RKO (cell line): ENCODE data around the gene PDIA2.
"Not testable (repeated sequence)": the region's sequence is repeated elsewhere in the genome, so short reads cannot be mapped to it uniquely, and the experiment has no call there.

Experiments used
- DNase-seq: peaks from one replicate; pipeline ENCODE4 v3.0.0-alpha.2; 2016; ENCODE audit warnings: low spot score

Gene PDIA2, protein sequence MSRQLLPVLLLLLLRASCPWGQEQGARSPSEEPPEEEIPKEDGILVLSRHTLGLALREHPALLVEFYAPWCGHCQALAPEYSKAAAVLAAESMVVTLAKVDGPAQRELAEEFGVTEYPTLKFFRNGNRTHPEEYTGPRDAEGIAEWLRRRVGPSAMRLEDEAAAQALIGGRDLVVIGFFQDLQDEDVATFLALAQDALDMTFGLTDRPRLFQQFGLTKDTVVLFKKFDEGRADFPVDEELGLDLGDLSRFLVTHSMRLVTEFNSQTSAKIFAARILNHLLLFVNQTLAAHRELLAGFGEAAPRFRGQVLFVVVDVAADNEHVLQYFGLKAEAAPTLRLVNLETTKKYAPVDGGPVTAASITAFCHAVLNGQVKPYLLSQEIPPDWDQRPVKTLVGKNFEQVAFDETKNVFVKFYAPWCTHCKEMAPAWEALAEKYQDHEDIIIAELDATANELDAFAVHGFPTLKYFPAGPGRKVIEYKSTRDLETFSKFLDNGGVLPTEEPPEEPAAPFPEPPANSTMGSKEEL

DNA sequence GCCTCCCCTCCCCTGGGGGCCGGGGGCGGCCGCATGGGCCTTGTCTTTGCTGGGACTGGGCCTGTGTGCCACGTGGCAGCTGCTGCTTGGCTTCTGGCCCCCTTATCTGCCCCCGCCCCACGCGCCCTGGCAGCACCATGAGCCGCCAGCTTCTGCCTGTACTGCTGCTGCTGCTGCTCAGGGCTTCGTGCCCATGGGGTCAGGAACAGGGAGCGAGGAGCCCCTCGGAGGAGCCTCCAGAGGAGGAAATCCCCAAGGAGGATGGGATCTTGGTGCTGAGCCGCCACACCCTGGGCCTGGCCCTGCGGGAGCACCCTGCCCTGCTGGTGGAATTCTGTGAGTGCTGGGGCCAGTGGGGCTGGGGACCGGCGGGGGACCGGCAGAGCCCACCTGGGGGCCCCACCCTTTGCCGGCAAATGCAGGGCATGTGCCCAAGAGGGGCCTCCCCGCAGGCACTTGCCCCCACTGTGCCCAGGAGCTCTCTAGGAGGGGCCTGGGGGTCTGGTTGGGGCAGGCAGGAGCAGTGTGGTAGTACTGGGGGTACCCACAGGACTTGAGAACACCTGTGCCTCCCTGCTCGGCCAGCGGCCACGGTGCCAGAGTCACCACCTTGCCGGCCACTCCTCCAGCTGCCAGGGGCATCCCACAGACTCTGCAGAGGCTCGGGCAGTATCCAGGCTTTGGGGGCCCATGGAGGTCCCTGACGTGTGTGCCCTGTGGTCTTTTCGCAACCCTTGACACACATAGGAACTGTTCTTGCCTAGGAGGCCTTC is at the start of gene PDIA2:
PDIA2 (plus strand) TSS at position 132 of the 773 bp plus-strand sequence; CDS start at position 138, 6 bp downstream.
- no peak for DNase-seq

DNA sequence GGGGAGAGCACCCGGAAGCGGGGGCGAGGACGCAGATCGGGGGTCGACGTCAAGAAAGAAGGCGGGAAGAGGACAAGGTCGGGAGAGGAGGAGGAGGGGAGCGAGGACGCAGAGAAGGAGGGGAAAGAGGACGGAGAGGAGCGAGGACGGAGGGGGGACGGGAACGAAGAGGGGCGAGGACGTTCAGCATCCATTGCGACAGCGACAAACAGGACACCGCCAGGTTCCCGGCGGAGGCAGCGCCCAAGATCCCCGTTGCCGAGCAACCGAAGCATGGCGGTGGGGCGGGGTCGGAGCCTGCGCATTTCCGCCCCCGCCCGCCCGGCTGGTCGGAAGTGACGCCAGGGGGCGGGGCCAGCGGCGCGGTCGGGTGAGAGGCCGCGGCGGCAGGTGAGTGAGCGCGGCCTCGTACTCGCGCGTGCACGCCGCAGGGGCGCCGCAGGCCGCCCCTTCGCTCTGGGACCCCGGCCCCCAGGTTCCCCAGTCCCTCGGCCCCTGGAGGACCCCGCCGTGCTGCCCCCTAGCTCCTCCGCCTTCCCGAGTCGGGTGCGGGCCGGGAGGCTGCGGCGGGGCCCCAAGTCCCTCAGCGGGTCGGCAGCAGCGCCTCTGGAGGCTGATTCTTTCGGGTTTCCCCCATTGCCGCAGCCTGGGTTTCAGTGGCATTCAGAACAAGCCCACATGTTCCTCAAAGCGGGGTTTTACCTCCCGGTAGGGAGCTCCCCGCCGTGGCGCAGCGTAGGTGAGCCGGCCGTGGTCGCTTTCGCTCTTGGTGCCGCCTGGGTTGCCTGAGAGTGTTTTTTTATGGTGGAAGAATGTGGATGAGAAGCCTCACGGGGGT is 48.3 kb upstream of the PDIA2 start, which contains the start of gene FAM234A:
FAM234A (plus strand) TSS at position 354 of the 838 bp plus-strand sequence. CDS start 19,593 bp downstream, outside the sequence.
- peak; percentile 93 for DNase-seq

DNA sequence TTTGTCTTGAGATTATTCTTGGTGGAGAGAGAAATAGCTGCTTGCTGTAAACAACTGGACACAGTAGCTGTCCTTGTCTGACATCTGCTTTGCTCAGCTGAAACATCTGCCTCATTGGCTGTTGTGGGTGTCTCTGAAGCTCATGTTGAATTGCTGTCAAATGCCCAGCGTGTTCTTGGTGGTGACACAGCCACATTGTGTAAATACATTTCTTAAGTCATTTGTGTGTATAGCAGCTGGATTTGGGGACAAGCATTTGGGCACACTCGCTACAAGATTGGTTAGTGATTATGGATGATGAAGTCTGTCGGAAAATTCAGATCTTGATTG is 43.1 kb upstream of the PDIA2 start:
- DNase-seq = no peak

DNA sequence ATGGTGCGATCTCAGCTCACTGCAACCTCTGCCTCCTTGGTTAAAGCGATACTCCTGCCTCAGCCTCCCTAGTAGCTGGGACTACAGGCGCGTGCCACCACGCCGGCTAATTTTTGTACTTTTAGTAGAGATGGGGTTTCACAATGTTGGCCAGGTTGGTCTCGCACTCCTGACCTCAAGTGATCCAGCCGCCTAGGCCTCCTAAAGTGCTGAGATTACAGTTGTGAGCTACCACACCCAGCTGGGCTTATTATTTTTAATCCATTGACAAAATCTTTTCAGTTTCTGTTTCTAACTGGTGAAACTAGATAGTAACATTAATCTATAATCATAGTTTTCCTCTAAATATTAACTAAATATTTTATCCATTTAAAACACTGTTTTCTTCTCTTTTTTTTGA is 42.4 kb upstream of the PDIA2 start:
- DNase-seq = no peak

DNA sequence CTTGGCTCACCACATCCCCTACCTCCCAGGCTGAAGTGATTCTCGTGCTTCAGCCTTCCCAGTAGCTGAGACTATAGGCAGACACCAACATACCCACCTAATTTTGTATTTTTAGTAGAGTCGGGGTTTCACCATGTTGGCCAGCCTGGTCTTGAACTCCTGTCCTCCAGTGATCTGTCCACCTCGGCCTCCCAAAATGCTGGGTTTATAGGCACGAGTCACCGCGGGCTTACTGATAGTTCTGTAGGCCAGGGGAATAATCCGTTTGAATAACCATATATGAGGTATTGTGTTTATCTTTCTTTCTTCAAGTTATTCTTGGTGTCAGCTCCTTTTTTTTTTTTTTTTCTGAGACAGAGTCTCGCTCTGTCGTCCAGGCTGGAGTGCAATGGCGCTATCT is 40.7 kb upstream of the PDIA2 start:
- no peak for DNase-seq

DNA sequence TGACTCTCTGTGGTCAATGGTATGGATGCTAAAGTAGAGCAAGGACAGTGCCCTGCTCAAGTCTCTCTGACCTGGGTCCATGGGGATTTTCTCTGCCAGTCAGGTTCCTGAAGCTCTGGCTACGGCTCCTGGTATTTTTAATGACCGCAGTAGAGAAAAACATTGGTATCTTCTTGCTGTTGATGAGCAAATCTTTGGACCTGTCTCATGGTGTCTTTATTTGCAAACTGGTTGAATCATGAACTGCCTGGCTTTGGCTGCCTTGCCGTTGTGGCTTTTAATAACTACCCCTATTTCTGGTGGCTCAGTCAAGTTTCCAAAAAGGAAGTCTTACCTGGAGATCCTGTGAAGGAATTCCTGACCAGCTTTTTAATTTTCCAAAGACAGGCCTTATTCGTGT is 39.6 kb upstream of the PDIA2 start:
- no peak for DNase-seq

DNA sequence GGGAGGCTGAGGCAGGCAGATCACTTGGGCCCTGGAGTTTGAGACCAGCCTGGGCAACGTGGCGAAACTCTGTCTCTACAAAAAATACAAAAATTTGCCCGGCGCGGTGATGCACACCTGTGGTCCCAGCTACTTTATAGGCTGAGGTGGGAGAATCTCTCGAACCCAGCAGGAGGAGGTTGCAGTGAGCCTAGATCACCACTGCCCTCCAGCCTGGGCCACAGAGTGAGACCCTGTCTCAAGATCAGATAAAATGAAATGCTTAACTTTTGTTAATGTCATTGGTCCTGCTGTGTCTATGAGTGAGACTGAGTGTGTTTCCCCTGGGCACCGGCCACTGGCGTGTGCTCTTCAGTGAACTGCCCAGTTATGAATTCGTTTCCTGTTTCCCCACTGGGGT is 37.9 kb upstream of the PDIA2 start:
- no peak for DNase-seq

DNA sequence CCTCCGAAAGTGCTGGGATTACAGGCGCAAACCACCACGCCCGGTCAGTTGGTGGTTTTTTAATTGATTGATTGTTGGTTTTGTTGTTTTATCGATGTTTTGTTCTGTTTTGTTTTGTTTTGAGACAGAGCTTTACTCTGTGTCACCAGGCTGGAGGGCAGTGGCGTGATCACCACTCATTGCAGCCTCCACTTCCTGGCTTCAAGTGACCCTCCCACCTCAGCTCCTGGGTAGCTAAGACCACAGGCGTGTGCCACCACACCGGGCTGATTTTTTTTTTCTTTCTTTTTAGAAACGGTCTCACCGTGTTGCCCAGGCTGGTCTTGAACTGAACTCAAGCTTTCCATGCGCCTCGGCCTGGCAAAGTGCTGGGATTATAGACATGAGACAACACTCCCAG is 35.9 kb upstream of the PDIA2 start:
- no peak for DNase-seq

DNA sequence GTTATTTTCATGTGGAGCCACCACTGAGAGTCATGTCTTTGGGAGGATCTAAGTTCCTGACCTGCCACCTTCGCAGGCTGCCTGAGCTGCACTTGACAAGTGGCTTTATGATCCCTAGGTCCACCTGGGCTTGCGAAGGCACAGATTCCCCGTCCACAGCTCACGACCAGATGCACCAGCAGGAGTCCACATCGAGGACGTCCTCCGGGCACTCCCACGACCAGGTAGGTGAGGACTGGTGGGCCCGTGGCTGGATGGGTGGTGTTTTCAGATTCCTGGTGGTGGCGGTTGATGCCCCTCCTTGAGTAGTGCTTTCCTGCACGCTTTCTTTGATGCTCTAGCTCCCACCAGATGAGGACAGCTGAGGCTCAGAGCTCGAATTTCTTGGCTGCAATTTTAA is 33.5 kb upstream of the PDIA2 start:
- no peak for DNase-seq

DNA sequence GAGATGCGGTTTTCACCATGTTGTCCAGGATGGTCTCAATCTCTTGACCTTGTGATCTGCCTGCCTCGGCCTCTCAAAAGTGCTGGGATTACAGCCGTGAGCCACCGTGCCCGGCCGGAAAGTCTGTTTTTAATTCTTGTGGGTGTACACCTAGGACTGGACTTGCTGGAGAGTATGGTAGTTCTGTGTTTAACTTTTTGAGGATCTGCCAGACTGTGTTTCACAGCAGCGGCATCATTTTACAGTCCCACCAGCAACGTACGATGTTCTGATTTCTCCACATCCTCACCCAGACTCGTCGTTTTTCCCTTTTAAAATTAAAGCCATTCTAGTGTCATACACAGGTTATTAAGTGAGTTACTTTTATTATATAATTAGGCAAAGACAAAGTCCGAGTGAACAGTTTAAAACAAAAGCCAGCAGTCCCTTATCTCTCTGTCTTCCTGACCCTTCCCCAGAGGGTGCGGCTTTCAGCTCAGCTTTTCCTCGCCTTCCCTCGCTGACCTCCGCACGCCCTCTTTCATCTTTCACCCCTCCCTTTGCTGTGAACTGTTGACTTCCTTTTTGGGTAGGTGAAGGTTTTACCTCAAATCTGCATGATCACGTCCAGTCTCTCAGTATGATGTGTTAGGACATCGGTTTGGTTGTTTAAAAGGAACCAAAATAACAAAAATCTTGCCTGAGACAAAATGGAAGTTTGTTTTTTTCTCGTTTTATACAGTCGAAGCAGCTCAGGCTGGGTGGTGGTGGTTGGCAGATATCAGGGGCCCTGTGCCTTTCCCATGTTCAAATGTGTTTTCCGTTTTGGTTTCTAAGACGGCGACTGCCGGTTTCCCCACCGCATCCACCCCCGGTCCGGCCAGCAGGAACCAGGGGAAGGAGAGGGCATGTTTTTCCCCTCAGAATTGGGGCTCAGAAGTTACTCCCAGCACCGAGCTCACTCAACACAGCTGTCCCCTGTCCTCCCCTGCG is 30.3 kb upstream of the PDIA2 start:
- no peak for DNase-seq

DNA sequence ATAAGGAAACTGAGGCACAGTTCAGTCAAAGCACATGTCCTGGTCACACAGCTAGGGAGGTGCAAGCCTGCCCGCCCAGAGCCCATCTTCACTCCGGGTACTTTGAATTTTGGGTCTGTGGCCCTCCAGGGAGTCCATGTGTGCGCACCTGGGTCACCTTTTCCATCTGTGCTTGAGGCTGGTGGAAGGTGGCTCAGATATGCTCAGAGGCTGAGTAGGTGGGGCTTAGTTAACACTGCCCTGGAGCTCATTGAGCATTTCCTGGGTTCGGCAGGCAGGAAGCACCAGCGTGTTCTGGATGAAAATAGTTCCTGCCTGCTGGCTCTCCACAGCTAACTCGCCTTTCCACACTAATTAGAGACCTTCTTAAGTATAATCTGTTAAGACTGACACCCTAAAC is 29.1 kb upstream of the PDIA2 start:
- no peak for DNase-seq

DNA sequence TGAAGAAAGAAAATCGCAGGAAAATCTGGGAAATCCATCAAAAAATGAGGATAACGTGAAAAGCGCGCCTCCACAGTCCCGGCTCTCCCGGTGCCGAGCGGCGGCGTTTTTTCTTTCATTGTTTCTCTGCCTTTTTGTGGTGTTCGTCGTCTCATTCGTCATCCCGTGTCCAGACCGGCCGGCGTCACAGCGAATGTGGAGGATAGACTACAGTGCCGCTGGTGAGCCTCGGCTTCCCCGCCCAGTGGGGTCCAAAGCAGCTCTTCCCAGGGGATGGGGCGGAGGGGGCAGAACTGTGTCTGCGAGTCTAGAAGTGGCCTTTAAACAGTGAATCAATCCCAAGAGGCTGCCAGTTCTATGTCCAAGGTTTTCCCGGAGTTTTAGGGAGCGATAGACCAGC is 28.5 kb upstream of the PDIA2 start:
- DNase-seq = no peak

DNA sequence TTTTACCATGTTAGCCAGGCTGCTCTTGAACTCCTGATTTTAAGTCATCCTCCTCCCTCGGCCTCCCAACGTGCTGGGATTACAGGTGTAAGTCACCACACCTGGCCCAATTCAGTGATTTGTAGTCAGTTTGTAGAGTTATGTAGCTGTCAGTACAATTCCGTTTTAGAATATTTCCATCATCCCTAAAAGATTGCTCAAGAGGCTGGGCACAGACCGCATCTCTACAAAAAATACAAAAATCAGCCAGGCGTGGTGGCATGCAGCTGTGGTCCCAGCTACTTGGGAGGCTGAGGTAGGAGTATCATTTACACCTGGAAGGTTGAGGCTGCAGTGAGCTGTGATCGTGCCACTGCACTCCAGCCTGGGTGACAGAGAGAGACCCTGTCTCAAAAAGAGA is 27.8 kb upstream of the PDIA2 start:
- DNase-seq = no peak

DNA sequence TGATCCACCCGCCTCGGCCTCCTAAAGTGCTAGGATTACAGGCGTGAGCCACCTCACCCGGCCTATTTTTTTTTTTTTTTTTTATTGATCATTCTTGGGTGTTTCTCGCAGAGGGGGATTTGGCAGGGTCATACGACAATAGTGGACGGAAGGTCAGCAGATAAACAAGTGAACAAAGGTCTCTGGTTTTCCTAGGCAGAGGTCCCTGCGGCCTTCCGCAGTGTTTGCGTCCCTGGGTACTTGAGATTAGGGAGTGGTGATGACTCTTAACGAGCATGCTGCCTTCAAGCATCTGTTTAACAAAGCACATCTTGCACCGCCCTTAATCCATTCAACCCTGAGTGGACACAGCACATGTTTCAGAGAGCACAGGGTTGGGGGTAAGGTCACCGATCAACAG is 24.9 kb upstream of the PDIA2 start:
- not testable (repeated sequence) for DNase-seq

DNA sequence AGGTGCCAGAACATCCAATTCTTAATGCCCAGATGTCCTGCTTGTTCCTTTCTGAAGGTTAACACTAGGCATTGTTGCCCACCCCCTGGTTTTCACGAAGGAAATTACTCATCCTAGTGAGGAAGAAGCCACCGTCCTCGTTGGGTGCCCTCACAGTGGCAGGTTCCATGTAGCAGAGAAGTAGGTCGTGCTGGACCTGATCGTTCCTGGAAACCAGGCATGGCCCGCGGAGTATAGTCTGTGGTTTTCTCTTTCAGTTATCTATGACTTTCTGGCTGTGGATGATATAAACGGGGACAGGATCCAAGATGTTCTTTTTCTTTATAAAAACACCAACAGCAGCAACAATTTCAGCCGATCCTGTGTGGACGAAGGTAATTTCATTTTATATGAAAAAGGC is 23.7 kb upstream of the PDIA2 start:
- DNase-seq = no peak

DNA sequence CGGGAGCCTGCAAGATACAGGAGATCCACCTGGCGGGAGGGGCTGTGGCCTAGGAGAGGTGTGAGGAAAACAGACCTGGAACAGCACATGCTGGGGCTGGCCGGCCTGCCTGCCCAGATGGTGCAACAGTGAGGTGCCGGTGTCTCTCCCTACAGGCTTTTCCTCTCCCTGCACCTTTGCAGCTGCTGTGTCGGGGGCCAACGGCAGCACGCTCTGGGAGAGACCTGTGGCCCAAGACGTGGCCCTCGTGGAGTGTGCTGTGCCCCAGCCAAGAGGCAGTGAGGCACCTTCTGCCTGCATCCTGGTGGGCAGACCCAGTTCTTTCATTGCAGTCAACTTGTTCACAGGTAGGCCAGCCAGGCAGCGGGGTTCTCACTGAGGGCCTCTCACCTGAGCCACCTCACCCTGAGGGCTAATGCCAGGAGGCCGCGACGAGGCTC is 23.1 kb upstream of the PDIA2 start:
- no peak for DNase-seq

DNA sequence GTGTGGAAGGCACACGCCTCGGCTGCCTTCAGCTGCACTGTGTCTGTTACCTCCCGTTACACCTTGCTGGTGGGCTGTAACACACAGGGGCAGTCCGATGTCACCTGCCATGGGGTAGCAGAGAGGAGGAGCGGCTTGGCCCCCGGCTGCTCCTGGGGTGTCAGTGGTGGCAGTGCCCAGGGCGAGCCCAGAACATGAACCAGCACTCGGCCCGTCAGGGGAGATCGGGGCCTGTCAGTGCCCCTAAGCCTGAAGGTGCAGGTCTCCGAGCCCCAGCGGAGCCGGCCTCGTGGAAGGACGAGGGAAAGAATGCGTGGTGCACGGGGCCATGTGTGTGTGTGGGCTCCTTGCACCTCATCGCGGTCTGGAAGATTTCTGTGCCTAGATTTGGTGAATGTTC is 22.6 kb upstream of the PDIA2 start:
- no peak for DNase-seq

DNA sequence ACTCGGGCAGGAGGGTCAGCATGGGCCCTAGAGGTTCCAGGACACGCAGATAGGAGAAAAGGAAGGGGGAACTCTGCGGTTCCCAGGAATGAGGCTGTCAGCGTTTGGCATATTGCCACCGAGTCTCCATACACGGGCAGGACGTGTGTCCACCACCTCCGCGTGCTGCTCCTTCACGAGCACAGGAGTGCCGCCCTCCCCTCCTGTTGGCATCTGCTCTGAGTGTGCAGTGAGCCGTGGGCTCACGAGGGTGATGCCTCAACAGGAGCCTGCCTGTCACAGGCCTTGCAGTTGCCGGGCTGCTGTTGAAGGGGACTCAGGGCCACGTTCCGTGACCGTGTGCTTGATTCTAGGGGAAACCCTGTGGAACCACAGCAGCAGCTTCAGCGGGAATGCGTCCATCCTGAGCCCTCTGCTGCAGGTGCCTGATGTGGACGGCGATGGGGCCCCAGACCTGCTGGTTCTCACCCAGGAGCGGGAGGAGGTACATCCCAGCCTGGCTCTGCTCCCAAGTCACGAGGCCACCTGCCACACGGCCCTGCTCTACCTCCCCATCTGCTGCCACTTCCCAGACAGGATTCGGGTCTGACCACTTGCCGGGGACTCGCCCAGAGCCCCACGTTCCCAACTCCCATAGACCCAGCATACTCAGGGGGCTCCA is 21.8 kb upstream of the PDIA2 start:
- no peak for DNase-seq

DNA sequence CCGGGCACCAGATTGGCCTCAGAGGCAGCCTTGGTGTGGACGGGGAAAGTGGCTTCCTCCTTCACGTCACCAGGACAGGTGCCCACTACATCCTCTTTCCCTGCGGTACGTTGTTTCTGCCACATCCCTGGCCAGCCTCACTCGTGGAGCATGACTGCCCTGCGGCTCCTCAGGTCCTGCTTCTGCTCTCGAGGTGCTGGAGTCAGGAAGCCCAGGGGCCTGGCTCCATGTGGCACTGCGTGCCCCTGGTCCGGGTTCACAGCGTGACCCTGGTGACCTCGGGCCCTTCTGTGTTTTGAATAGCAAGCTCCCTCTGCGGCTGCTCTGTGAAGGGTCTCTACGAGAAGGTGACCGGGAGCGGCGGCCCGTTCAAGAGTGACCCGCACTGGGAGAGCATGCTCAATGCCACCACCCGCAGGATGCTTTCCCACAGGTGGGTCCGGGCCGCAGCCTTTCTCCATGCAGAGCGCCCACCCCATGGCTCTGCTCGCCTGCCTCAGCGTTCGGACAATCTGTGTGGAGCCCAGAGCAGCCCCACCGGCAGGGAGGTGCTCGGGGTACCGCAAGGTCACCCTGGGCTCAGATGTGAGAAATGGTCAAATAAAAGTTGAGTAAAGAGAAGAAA is 20.7 kb upstream of the PDIA2 start:
- DNase-seq = no peak

DNA sequence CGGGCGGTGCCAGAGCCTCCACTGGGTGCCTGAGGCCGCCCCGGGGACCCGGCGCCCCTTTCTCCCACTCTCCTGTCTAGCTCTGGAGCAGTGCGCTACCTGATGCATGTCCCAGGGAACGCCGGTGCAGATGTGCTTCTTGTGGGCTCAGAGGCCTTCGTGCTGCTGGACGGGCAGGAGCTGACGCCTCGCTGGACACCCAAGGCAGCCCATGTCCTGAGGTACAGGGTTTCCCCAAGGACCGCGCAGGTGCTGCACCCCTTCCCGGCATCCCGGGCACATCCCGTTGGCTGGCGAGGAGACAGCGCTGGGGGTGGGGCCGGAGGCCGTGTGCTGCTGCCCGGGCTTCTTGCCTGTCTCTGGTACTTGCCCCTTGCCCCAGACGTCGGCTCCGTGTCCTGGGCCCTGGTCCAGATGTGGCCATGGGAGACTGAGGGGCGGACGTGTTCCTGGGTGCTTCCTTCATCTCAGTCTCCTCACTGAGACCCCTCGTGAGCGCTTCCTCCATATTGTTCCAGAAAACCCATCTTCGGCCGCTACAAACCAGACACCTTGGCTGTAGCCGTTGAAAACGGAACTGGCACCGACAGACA is 19.7 kb upstream of the PDIA2 start:
- no peak for DNase-seq
